ENCODE measurements around the gene NGDN.

GRCh38 chr14:23460960-23461359 is 8.5 kb upstream of the NGDN start:
- TF ChIP-seq CTCF (IDR thresholded peaks at IDR 0.05) (no peak), POLR2A (IDR thresholded peaks at IDR 0.05) (no peak)
